Peyer's patch (tissue), 4 donors: ENCODE data around the gene TEX19.

Source experiments
- CTCF ChIP-seq, 6 experiments: fragments of 450-650 bp in 4 of 6; fragments of 200-600 bp in 2 of 6; sonication (generic) in 1 of 6; IDR thresholded peaks; one replicate each; pipeline ENCODE4 v1.5.1; 2017 to 2019; ENCODE audit warnings: antibody characterized with exemption in 6 of 6, mild to moderate bottlenecking in 3 of 6, moderate library complexity in 1 of 6
- POLR2A ChIP-seq, 2 donors: fragments of 450-650 bp; IDR thresholded peaks; one replicate each; pipeline ENCODE4 v1.5.1; 2017; ENCODE audit warnings: antibody characterized with exemption in 2 of 2, mild to moderate bottlenecking in 2 of 2, moderate library complexity in 2 of 2

DNA sequence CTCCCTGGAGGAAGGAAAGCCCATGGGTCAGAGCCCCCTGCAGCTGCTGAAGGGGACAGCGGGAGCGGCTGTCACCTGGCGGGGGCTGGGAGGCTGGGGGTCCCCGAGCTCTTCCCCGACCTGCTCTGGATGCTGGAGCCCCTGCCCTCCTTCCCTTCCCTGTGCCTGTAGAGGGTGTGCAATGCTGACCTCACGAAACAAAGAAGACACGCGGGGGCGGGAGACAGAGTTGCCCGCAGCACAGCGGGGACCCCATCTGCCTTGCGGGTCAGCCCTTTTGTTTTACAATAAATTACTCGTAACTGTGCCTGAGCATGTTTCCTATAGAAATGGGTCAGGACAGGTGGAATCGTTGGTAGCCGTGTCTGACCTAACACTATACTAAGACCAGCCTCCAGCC, 31.8 kb upstream of the TEX19 start:
- no peak for TF ChIP-seq POLR2A (IDR thresholded peaks at IDR 0.05)
- TF ChIP-seq CTCF (IDR thresholded peaks at IDR 0.05): no peak
